GM21619 (cell line): Measurements from ENCODE around the gene PA2G4.

Experiments used
- ATAC-seq: cut with Tn5 transposase; IDR thresholded peaks from one replicate; pipeline ENCODE4 v1.9.1; 2021; ENCODE audit not compliant: unreplicated experiment

PA2G4 gene

GRCh38 chr12:56122637-56123036 is 18.3 kb downstream of the PA2G4 start:
- no peak for ATAC-seq

GRCh38 chr12:56124133-56124532 is 19.8 kb downstream of the PA2G4 start:
- ATAC-seq = no peak

GRCh38 chr12:56126732-56127239 is 22.4 kb downstream of the PA2G4 start:
- ATAC-seq = no peak

- no peak for ATAC-seq
Observed at GRCh38 chr12:56127485-56127887, 23.1 kb downstream of the PA2G4 start.

- ATAC-seq = peak; percentile 88
Observed at GRCh38 chr12:56127888-56128669, 23.7 kb downstream of the PA2G4 start, which contains the start of gene ESYT1. ESYT1 (plus strand) TSS chr12:56128267; CDS start chr12:56128320, 53 bp downstream.

- ATAC-seq = no peak
Observed at GRCh38 chr12:56128670-56129205, 24.4 kb downstream of the PA2G4 start.

GRCh38 chr12:56129206-56129941 is 25.0 kb downstream of the PA2G4 start:
- ATAC-seq = no peak

GRCh38 chr12:56129942-56130495 is 25.7 kb downstream of the PA2G4 start:
- no peak for ATAC-seq

- no peak for ATAC-seq
Observed at GRCh38 chr12:56130876-56131275, 26.5 kb downstream of the PA2G4 start.

- ATAC-seq = no peak
Observed at GRCh38 chr12:56134897-56135296, 30.5 kb downstream of the PA2G4 start.

- no peak for ATAC-seq
Observed at GRCh38 chr12:56137853-56138571, 33.7 kb downstream of the PA2G4 start.

- ATAC-seq = no peak
Observed at GRCh38 chr12:56141946-56142784, 37.8 kb downstream of the PA2G4 start.

GRCh38 chr12:56143217-56143616 is 38.9 kb downstream of the PA2G4 start:
- ATAC-seq = no peak

- no peak for ATAC-seq
Observed at GRCh38 chr12:56143870-56144269, 39.5 kb downstream of the PA2G4 start.

- ATAC-seq = no peak
Observed at GRCh38 chr12:56145217-56145616, 40.9 kb downstream of the PA2G4 start.

- no peak for ATAC-seq
Observed at GRCh38 chr12:56146492-56147460, 42.4 kb downstream of the PA2G4 start.

- no peak for ATAC-seq
Observed at GRCh38 chr12:56150563-56150962, 46.2 kb downstream of the PA2G4 start.

GRCh38 chr12:56151672-56152131 is 47.3 kb downstream of the PA2G4 start:
- ATAC-seq = peak; percentile 49
